Measurements from ENCODE around the gene PTPRG. TPM values are rescaled to one million over a fixed set of nuclear protein-coding genes. Genes with fewer than 3 reads are reported as not detected.
A peak's percentile ranks its signal among the peaks of the same experiment; 100 is the strongest.

PTPRG gene
- total RNA-seq, 3 donors from 2014 or later: 28.9 to 54.7 (median 40.4) TPM

GRCh38 chr3:61907210-61907795 lies 345.9 kb downstream of the PTPRG start:
- TF ChIP-seq, protein P1, sequence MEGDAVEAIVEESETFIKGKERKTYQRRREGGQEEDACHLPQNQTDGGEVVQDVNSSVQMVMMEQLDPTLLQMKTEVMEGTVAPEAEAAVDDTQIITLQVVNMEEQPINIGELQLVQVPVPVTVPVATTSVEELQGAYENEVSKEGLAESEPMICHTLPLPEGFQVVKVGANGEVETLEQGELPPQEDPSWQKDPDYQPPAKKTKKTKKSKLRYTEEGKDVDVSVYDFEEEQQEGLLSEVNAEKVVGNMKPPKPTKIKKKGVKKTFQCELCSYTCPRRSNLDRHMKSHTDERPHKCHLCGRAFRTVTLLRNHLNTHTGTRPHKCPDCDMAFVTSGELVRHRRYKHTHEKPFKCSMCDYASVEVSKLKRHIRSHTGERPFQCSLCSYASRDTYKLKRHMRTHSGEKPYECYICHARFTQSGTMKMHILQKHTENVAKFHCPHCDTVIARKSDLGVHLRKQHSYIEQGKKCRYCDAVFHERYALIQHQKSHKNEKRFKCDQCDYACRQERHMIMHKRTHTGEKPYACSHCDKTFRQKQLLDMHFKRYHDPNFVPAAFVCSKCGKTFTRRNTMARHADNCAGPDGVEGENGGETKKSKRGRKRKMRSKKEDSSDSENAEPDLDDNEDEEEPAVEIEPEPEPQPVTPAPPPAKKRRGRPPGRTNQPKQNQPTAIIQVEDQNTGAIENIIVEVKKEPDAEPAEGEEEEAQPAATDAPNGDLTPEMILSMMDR (IDR thresholded peaks at IDR 0.05): no peak
- intact Hi-C loops (cut with DNase I, micrococcal nuclease): no loop called here
- Histone ChIP-seq H3K9me3 (no peaks in the 10 kb centered on the region), H3K4me1 (ENCODE audit: low read depth) (peaks cover 5% of the 10 kb centered on the region), H3K36me3 (ENCODE audit: low read depth) (no peaks in the 10 kb centered on the region), H3K4me3 (no peak overlapping the region)
- no peak for DNase-seq
- ATAC-seq: no peak

GRCh38 chr3:61908382-61908781 lies 347.0 kb downstream of the PTPRG start:
- ATAC-seq: peak; percentile 67
- peaks cover 5% of the 10 kb centered on the region for H3K4me1 ChIP-seq (ENCODE audit: low read depth)
- no peak overlapping the region for H3K4me3 ChIP-seq
- H3K9me3 ChIP-seq: no peaks in the 10 kb centered on the region
- H3K36me3 ChIP-seq (ENCODE audit: low read depth): no peaks in the 10 kb centered on the region
- intact Hi-C loops (cut with DNase I, micrococcal nuclease): no loop called here
- DNase-seq: no peak
- TF ChIP-seq, protein P1 (IDR thresholded peaks at IDR 0.05): no peak

DNA sequence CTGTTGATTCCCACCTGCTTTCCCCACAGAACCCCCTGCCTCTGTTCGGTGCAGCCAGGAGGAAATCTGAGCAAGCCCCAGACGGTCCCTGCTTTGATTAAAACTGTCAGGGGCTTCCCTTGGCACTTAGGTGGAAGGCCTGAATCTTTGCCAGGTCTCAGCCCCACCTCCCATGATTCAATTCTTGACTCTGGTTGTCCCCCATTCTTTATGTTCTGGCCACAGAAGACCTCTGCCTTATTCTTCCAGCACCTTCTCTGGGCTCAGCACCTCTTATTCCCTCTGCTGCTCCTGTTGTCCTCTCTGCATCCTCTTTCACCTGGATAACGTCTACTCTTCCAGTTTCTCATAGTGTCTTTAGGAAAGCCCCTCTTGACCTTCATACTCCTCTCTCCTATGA lies 349.4 kb downstream of the PTPRG start:
- TF ChIP-seq, protein P1 (IDR thresholded peaks at IDR 0.05): no peak
- ATAC-seq: no peak
- intact Hi-C loops (cut with DNase I, micrococcal nuclease): no loop called here
- no peak for DNase-seq
- no peaks in the 10 kb centered on the region for H3K4me1 ChIP-seq (ENCODE audit: low read depth)
- H3K36me3 ChIP-seq (ENCODE audit: low read depth): no peaks in the 10 kb centered on the region
- no peaks in the 10 kb centered on the region for H3K9me3 ChIP-seq
- H3K4me3 ChIP-seq: no peak overlapping the region

DNA sequence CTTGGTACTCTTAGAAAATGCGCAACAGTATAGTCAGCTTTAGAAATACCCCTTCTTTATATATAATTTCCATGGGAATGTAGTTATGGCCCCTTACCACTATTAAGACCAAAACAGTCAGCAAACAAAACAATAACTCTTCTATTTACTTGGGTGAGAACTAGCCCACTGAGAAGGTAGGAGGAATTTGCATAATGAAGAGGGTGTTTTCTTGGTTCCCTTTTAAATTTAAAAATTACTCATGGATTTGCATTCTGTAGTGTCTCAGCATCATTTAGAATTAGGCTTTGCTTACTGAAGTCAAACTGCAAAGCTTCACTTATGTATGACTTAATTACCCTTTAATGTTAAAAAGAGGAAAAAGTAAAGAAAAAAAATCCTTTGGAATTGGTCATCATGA lies 350.8 kb downstream of the PTPRG start:
- Histone ChIP-seq H3K4me3 (no peak overlapping the region), H3K36me3 (ENCODE audit: low read depth) (no peaks in the 10 kb centered on the region), H3K9me3 (no peaks in the 10 kb centered on the region), H3K4me1 (ENCODE audit: low read depth) (no peaks in the 10 kb centered on the region)
- TF ChIP-seq, protein P1 (IDR thresholded peaks at IDR 0.05): no peak
- DNase-seq (no peak), ATAC-seq (no peak)
- intact Hi-C loops (cut with DNase I, micrococcal nuclease): no loop called here

GRCh38 chr3:61913701-61914100 lies 352.3 kb downstream of the PTPRG start:
- Histone ChIP-seq H3K36me3 (ENCODE audit: low read depth) (no peaks in the 10 kb centered on the region), H3K9me3 (no peaks in the 10 kb centered on the region), H3K4me3 (no peak overlapping the region), H3K4me1 (ENCODE audit: low read depth) (no peaks in the 10 kb centered on the region)
- ATAC-seq (no peak), DNase-seq (no peak)
- TF ChIP-seq, protein P1 (IDR thresholded peaks at IDR 0.05): no peak
- intact Hi-C loops (cut with DNase I, micrococcal nuclease): no loop called here

DNA sequence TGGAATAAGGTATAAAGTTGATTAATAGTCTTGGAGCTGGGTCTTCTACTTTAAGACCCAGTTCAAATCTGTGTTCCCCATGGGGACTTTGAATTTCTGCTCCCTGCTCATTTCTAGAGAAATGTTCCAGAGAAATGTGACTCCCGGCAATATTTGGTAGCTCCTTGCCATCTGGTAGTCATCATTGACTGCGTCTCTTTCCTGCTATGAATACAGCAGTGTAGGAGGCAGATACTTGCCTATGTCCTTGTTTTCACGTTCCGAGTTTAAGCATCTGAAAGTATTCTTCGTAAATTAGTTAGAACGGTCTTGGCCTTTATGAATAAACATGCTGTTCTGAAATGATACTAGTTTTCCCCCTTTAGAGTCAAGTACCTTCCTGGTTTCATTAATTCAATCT lies 352.9 kb downstream of the PTPRG start:
- intact Hi-C loops (cut with DNase I, micrococcal nuclease): no loop called here
- no peak for ATAC-seq
- H3K4me1 ChIP-seq (ENCODE audit: low read depth): no peaks in the 10 kb centered on the region
- no peaks in the 10 kb centered on the region for H3K9me3 ChIP-seq
- no peak overlapping the region for H3K4me3 ChIP-seq
- TF ChIP-seq, protein P1 (IDR thresholded peaks at IDR 0.05): no peak
- no peak for DNase-seq
- no peaks in the 10 kb centered on the region for H3K36me3 ChIP-seq (ENCODE audit: low read depth)

Measured in mucosa of descending colon (tissue), 3 donors.